OCI-LY7 (cell line): ENCODE data around the gene MAGEC3. TPM values are rescaled to one million over a fixed set of nuclear protein-coding genes. Genes with fewer than 3 reads are reported as not detected.

Source experiments
- BruUV-seq: library from RNA; stranded (reverse); fragments of 400-500 nt; replicated peaks from 2 replicates; lab custom pipeline; 2021; lab: Mats Ljungman, UMichigan
- CTCF ChIA-PET: fragments of 300-600 bp; sonication (Branson Sonifier 250); formaldehyde crosslinking; loops from one replicate; lab custom pipeline; 2022; ENCODE audit warnings: antibody characterized with exemption; ENCODE audit not compliant: unreplicated experiment; lab: Charles Lee
- POLR2A ChIA-PET: fragments of 300-600 bp; sonication (Branson Sonifier 250); formaldehyde crosslinking; loops from one replicate; lab custom pipeline; 2022; ENCODE audit warnings: antibody characterized with exemption; lab: Charles Lee
- DNase-seq: peaks from one replicate; pipeline ENCODE4 v3.0.0-alpha.2; 2015; ENCODE audit warnings: low spot score
- H2AFZ ChIP-seq: fragments of 200-600 bp; sonication (generic), shearing (Covaris generic); 2 replicates; pipeline ENCODE4 v1.6.1; 2014; ENCODE audit warnings: mild to moderate bottlenecking, antibody characterized with exemption, low read length, moderate library complexity
- H3K27ac ChIP-seq: fragments of 200-600 bp; sonication (generic); 2 replicates; pipeline ENCODE4 v1.5.1; 2014; ENCODE audit warnings: mixed run types, low read depth, mild to moderate bottlenecking, moderate library complexity, low read length, inconsistent platforms; ENCODE audit not compliant: poor library complexity, severe bottlenecking
- H3K36me3 ChIP-seq: fragments of 200-600 bp; sonication (generic); 2 replicates; pipeline ENCODE4 v1.6.1; 2014; ENCODE audit warnings: mild to moderate bottlenecking, antibody characterized with exemption, low read length, moderate library complexity, mixed read lengths; ENCODE audit not compliant: insufficient read depth
- H3K4me1 ChIP-seq: fragments of 200-600 bp; sonication (generic); 2 replicates; pipeline ENCODE4 v1.5.1; 2014; ENCODE audit warnings: mild to moderate bottlenecking, low read length; ENCODE audit not compliant: insufficient read depth, poor library complexity, severe bottlenecking
- H3K4me2 ChIP-seq: fragments of 200-600 bp; sonication (generic); 2 replicates; pipeline ENCODE4 v1.6.1; 2014; ENCODE audit warnings: mild to moderate bottlenecking, low read length
- H3K4me3 ChIP-seq: fragments of 200-600 bp; sonication (generic); 2 replicates; pipeline ENCODE4 v1.5.1; 2014; ENCODE audit warnings: mild to moderate bottlenecking, low read depth, low read length; ENCODE audit not compliant: poor library complexity, severe bottlenecking
- H3K79me2 ChIP-seq: fragments of 200-600 bp; sonication (generic); 2 replicates; pipeline ENCODE4 v1.6.1; 2016; ENCODE audit warnings: low read depth, mild to moderate bottlenecking, low read length, moderate library complexity, mixed read lengths; ENCODE audit not compliant: insufficient read depth
- H3K9me2 ChIP-seq: fragments of 200-600 bp; sonication (generic); 2 replicates; pipeline ENCODE4 v1.6.1; 2016; ENCODE audit warnings: mild to moderate bottlenecking, low read length, mixed read lengths; ENCODE audit not compliant: insufficient read depth
- H3K9me3 ChIP-seq: fragments of 200-600 bp; sonication (generic); 2 replicates; pipeline ENCODE4 v1.6.1; 2014; ENCODE audit warnings: mild to moderate bottlenecking, mixed run types, low read length, mixed read lengths
- H4K20me1 ChIP-seq: fragments of 200-600 bp; sonication (generic); 2 replicates; pipeline ENCODE4 v1.6.1; 2014; ENCODE audit warnings: mild to moderate bottlenecking, antibody characterized with exemption, low read length, moderate library complexity, mixed read lengths; ENCODE audit not compliant: insufficient read depth
- CTCF ChIP-seq: fragments of 200-600 bp; sonication (generic); conservative IDR thresholded peaks from 2 replicates; pipeline ENCODE4 v1.5.1; 2014; ENCODE audit warnings: mild to moderate bottlenecking, antibody characterized with exemption, low read length, moderate library complexity, mixed read lengths
- EZH2phosphoT487 ChIP-seq: fragments of 200-600 bp; sonication (generic); IDR thresholded peaks from 2 replicates; pipeline ENCODE4 v1.6.1; 2018; ENCODE audit warnings: low read depth, borderline replicate concordance, mild to moderate bottlenecking, mixed run types, antibody characterized with exemption, low read length, moderate library complexity, mixed read lengths
- intact Hi-C: fragments of 100-400 bp; cut with micrococcal nuclease; formaldehyde crosslinking; loops from one replicate; pipeline ENCODE4 v1.10.0; 2022; ENCODE audit not compliant: unreplicated experiment
- total RNA-seq, 2 experiments: library from RNA; depleted of rRNA in 1 of 2; stranded (reverse); fragments of >200 nt in 1 of 2; shearing (Covaris generic) in 1 of 2; gene quantifications; 2 replicates each; pipeline ENCODE4 v1.2.3, GENCODE V29; 2014 to 2022

MAGEC3 gene
- total RNA-seq, 2 experiments from 2014 or later: not detected

GRCh38 chrX:141935645-141936044 lies 97.5 kb downstream of the MAGEC3 start:
- no TSS peak for BruUV-seq
- H2AFZ ChIP-seq: no peak overlapping the region
- H3K4me1 ChIP-seq: no peaks in the 10 kb centered on the region
- ChIA-PET POLR2A (no interaction called here), CTCF (no interaction called here)
- no peak for DNase-seq
- TF ChIP-seq EZH2phosphoT487 (no peak), CTCF (no peak)
- no peaks in the 10 kb centered on the region for H3K9me3 ChIP-seq
- H3K79me2 ChIP-seq: no peaks in the 10 kb centered on the region
- H3K4me3 ChIP-seq: no peak overlapping the region
- intact Hi-C loops: no loop called here
- H3K36me3 ChIP-seq: no peaks in the 10 kb centered on the region
- H3K27ac ChIP-seq: no peak overlapping the region
- no peaks in the 10 kb centered on the region for H4K20me1 ChIP-seq
- no peaks in the 10 kb centered on the region for H3K9me2 ChIP-seq
- H3K4me2 ChIP-seq: no peak overlapping the region

GRCh38 chrX:141936080-141936479 lies 98.0 kb downstream of the MAGEC3 start:
- no peak overlapping the region for H2AFZ ChIP-seq
- no peaks in the 10 kb centered on the region for H3K4me1 ChIP-seq
- H3K4me3 ChIP-seq: no peak overlapping the region
- BruUV-seq: no TSS peak
- ChIA-PET CTCF (no interaction called here), POLR2A (no interaction called here)
- TF ChIP-seq CTCF: 0 out of 2 replicates have a peak, but pooled peaks have one; percentile 25
- no peak for TF ChIP-seq EZH2phosphoT487
- H3K4me2 ChIP-seq: no peak overlapping the region
- no peaks in the 10 kb centered on the region for H3K79me2 ChIP-seq
- no peaks in the 10 kb centered on the region for H4K20me1 ChIP-seq
- DNase-seq: no peak
- intact Hi-C loops: no loop called here
- no peak overlapping the region for H3K27ac ChIP-seq
- H3K9me2 ChIP-seq: no peaks in the 10 kb centered on the region
- no peaks in the 10 kb centered on the region for H3K36me3 ChIP-seq
- no peaks in the 10 kb centered on the region for H3K9me3 ChIP-seq

GRCh38 chrX:141941234-141941633 lies 103.1 kb downstream of the MAGEC3 start:
- ChIA-PET POLR2A (no interaction called here), CTCF (no interaction called here)
- Histone ChIP-seq H3K79me2 (no peaks in the 10 kb centered on the region), H3K4me2 (no peak overlapping the region), H3K4me1 (no peaks in the 10 kb centered on the region), H3K4me3 (no peak overlapping the region), H3K36me3 (no peaks in the 10 kb centered on the region), H3K27ac (no peak overlapping the region), H3K9me2 (no peaks in the 10 kb centered on the region), H2AFZ (no peak overlapping the region), H3K9me3 (no peaks in the 10 kb centered on the region), H4K20me1 (no peaks in the 10 kb centered on the region)
- no peak for TF ChIP-seq EZH2phosphoT487
- TF ChIP-seq CTCF: no peak
- BruUV-seq: no TSS peak
- DNase-seq: no peak
- intact Hi-C loops: no loop called here
